ENCODE measurements around the gene CNTLN. TPM values are rescaled to one million over a fixed set of nuclear protein-coding genes. Genes with fewer than 3 reads are reported as not detected.

CNTLN gene
- total and polyA plus RNA-seq, 2 experiments from 2014 or later = 2.9 to 4.3 TPM

GRCh38 chr9:17361378-17361777 is 226.5 kb downstream of the CNTLN start:
- no peaks in the 10 kb centered on the region for H3K9me3 ChIP-seq (ENCODE audit: low read depth)
- DNase-seq (ENCODE audit: low read depth in 1 of 2, low spot score in 1 of 2) = no peak
- H3K27ac ChIP-seq = no peak overlapping the region
- no peak overlapping the region for H3K4me3 ChIP-seq
- no peaks in the 10 kb centered on the region for H3K27me3 ChIP-seq
- H3K36me3 ChIP-seq = no peaks in the 10 kb centered on the region
- no peaks in the 10 kb centered on the region for H3K4me1 ChIP-seq (ENCODE audit: low read depth)
- no peak for TF ChIP-seq CTCF (IDR thresholded peaks at IDR 0.05; ENCODE audit: low read depth, low read length)

- H3K4me1 ChIP-seq (ENCODE audit: low read depth) = no peaks in the 10 kb centered on the region
- H3K4me3 ChIP-seq = no peak overlapping the region
- no peak overlapping the region for H3K27ac ChIP-seq
- DNase-seq (ENCODE audit: low read depth in 1 of 2, low spot score in 1 of 2) = no peak
- no peaks in the 10 kb centered on the region for H3K27me3 ChIP-seq
- no peaks in the 10 kb centered on the region for H3K36me3 ChIP-seq
- no peak for TF ChIP-seq CTCF (IDR thresholded peaks at IDR 0.05; ENCODE audit: low read depth, low read length)
- no peaks in the 10 kb centered on the region for H3K9me3 ChIP-seq (ENCODE audit: low read depth)
Measured at GRCh38 chr9:17367035-17367434, 232.2 kb downstream of the CNTLN start.

- Histone ChIP-seq H3K9me3 (ENCODE audit: low read depth) (no peaks in the 10 kb centered on the region), H3K27me3 (no peaks in the 10 kb centered on the region), H3K36me3 (no peaks in the 10 kb centered on the region), H3K4me3 (no peak overlapping the region), H3K4me1 (ENCODE audit: low read depth) (no peaks in the 10 kb centered on the region), H3K27ac (no peak overlapping the region)
- TF ChIP-seq CTCF (IDR thresholded peaks at IDR 0.05; ENCODE audit: low read depth, low read length) = no peak
- DNase-seq (ENCODE audit: low read depth in 1 of 2, low spot score in 1 of 2) = no peak
Measured at GRCh38 chr9:17380126-17380861, 245.5 kb downstream of the CNTLN start.

- no peaks in the 10 kb centered on the region for H3K27me3 ChIP-seq
- no peaks in the 10 kb centered on the region for H3K36me3 ChIP-seq
- no peaks in the 10 kb centered on the region for H3K4me1 ChIP-seq (ENCODE audit: low read depth)
- no peaks in the 10 kb centered on the region for H3K9me3 ChIP-seq (ENCODE audit: low read depth)
- H3K4me3 ChIP-seq = no peak overlapping the region
- H3K27ac ChIP-seq = no peak overlapping the region
- DNase-seq (ENCODE audit: low read depth in 1 of 2, low spot score in 1 of 2) = no peak
- no peak for TF ChIP-seq CTCF (IDR thresholded peaks at IDR 0.05; ENCODE audit: low read depth, low read length)
Measured at GRCh38 chr9:17387565-17387964, 252.7 kb downstream of the CNTLN start.

GRCh38 chr9:17389026-17389425 is 254.2 kb downstream of the CNTLN start:
- no peaks in the 10 kb centered on the region for H3K4me1 ChIP-seq (ENCODE audit: low read depth)
- no peaks in the 10 kb centered on the region for H3K36me3 ChIP-seq
- TF ChIP-seq CTCF (IDR thresholded peaks at IDR 0.05; ENCODE audit: low read depth, low read length) = no peak
- DNase-seq (ENCODE audit: low read depth in 1 of 2, low spot score in 1 of 2) = no peak
- no peaks in the 10 kb centered on the region for H3K27me3 ChIP-seq
- H3K4me3 ChIP-seq = no peak overlapping the region
- H3K9me3 ChIP-seq (ENCODE audit: low read depth) = no peaks in the 10 kb centered on the region
- no peak overlapping the region for H3K27ac ChIP-seq

Measured in cardiac muscle cell (in vitro differentiated cells and primary cell).